Muscle of leg (tissue), 11 donors: ENCODE measurements around the gene SOX30. TPM values are rescaled to one million over a fixed set of nuclear protein-coding genes. Genes with fewer than 3 reads are reported as not detected.
A peak's percentile ranks its signal among the peaks of the same experiment; 100 is the strongest.

ENCODE experiments used
- DNase-seq: peaks from one replicate; pipeline ENCODE4 v3.0.0; 2013
- H3K27ac ChIP-seq: one replicate; pipeline ENCODE4 v1.5.1; 2013; ENCODE audit warnings: mild to moderate bottlenecking, low read length, control low read depth
- H3K27me3 ChIP-seq: one replicate; pipeline ENCODE4 v1.6.1; 2013; ENCODE audit warnings: low read length; ENCODE audit not compliant: control insufficient read depth, insufficient read depth
- H3K36me3 ChIP-seq: one replicate; pipeline ENCODE4 v1.6.1; 2013; ENCODE audit warnings: low read length; ENCODE audit not compliant: control insufficient read depth, insufficient read depth
- H3K4me1 ChIP-seq: one replicate; pipeline ENCODE4 v1.6.1; 2013; ENCODE audit warnings: low read length; ENCODE audit not compliant: control insufficient read depth, insufficient read depth
- H3K4me3 ChIP-seq: one replicate; pipeline ENCODE4 v1.5.1; 2013; ENCODE audit warnings: low read length, control low read depth
- H3K9me3 ChIP-seq: replicated peaks from 2 replicates; pipeline ENCODE4 v1.6.1; 2013; ENCODE audit warnings: low read depth, low read length; ENCODE audit not compliant: control insufficient read depth
- WGBS: methylation state at CpG from one replicate; pipeline ENCODE4 v1.1.5; 2013; ENCODE audit warnings: missing lambda C conversion rate; ENCODE audit not compliant: insufficient coverage; 5-methylcytosine and 5-hydroxymethylcytosine counted together
- polyA plus RNA-seq, 8 donors: library from polyadenylated mRNA; unstranded; fragments of 120-200 nt; gene quantifications; one replicate each; pipeline versions ENCODE4 v1.2.1 to v1.2.3, GENCODE V29; 2013; ENCODE audit warnings: inconsistent platforms in 1 of 8, low replicate concordance in 1 of 8; ENCODE audit not compliant: insufficient read length in 8 of 8, insufficient read depth in 1 of 8
- total RNA-seq: library from RNA; stranded (reverse); fragments of 120-200 nt; gene quantifications from one replicate; pipeline ENCODE4 v1.2.4, GENCODE V29; 2013

Gene SOX30
- total and polyA plus RNA-seq, 9 donors, result 0.09 to 0.64 (median 0.28) TPM

- H3K4me1 ChIP-seq, result no peaks in the 10 kb centered on the region
- no peaks in the 10 kb centered on the region for H3K9me3 ChIP-seq
- no peak overlapping the region for H3K4me3 ChIP-seq
- no peak overlapping the region for H3K27ac ChIP-seq
- WGBS, result no CpG with 5 or more reads among the region's 2 CpGs
- no peaks in the 10 kb centered on the region for H3K36me3 ChIP-seq
- DNase-seq, result no peak
- no peaks in the 10 kb centered on the region for H3K27me3 ChIP-seq
Observed at GRCh38 chr5:157630341-157630740, 21.9 kb downstream of the SOX30 start.

GRCh38 chr5:157626831-157627230, 25.4 kb downstream of the SOX30 start:
- H3K36me3 ChIP-seq, result no peaks in the 10 kb centered on the region
- WGBS, result 60% methylated on average over 1 of the region's 6 CpGs
- DNase-seq, result no peak
- H3K27me3 ChIP-seq, result no peaks in the 10 kb centered on the region
- H3K27ac ChIP-seq, result no peak overlapping the region
- no peaks in the 10 kb centered on the region for H3K9me3 ChIP-seq
- no peaks in the 10 kb centered on the region for H3K4me1 ChIP-seq
- H3K4me3 ChIP-seq, result no peak overlapping the region

- no peak for DNase-seq
- no peaks in the 10 kb centered on the region for H3K27me3 ChIP-seq
- no peak overlapping the region for H3K27ac ChIP-seq
- H3K4me3 ChIP-seq, result no peak overlapping the region
- no peaks in the 10 kb centered on the region for H3K36me3 ChIP-seq
- peaks cover 4% of the 10 kb centered on the region for H3K4me1 ChIP-seq
- no CpG with 5 or more reads among the region's 2 CpGs for WGBS
- H3K9me3 ChIP-seq, result no peaks in the 10 kb centered on the region
Observed at GRCh38 chr5:157624144-157624543, 28.1 kb downstream of the SOX30 start.

- no peak overlapping the region for H3K4me3 ChIP-seq
- no peaks in the 10 kb centered on the region for H3K36me3 ChIP-seq
- H3K27me3 ChIP-seq, result no peaks in the 10 kb centered on the region
- H3K27ac ChIP-seq, result no peak overlapping the region
- H3K4me1 ChIP-seq, result peaks cover 6% of the 10 kb centered on the region
- DNase-seq, result peak; percentile 54
- no peaks in the 10 kb centered on the region for H3K9me3 ChIP-seq
Observed at GRCh38 chr5:157620776-157621175, 31.5 kb downstream of the SOX30 start.

- H3K4me1 ChIP-seq, result peaks cover 9% of the 10 kb centered on the region
- H3K4me3 ChIP-seq, result no peak overlapping the region
- 90% methylated on average over 2 of the region's 8 CpGs for WGBS
- H3K9me3 ChIP-seq, result no peaks in the 10 kb centered on the region
- H3K27me3 ChIP-seq, result no peaks in the 10 kb centered on the region
- no peak overlapping the region for H3K27ac ChIP-seq
- no peak for DNase-seq
- no peaks in the 10 kb centered on the region for H3K36me3 ChIP-seq
Observed at GRCh38 chr5:157618191-157618765, 34.0 kb downstream of the SOX30 start.

- H3K4me3 ChIP-seq, result no peak overlapping the region
- H3K27ac ChIP-seq, result no peak overlapping the region
- no peak for DNase-seq
- H3K4me1 ChIP-seq, result peaks cover 20% of the 10 kb centered on the region
- H3K9me3 ChIP-seq, result no peaks in the 10 kb centered on the region
- H3K27me3 ChIP-seq, result no peaks in the 10 kb centered on the region
- no peaks in the 10 kb centered on the region for H3K36me3 ChIP-seq
- no CpG with 5 or more reads among the region's 4 CpGs for WGBS
Observed at GRCh38 chr5:157616785-157617184, 35.5 kb downstream of the SOX30 start.

GRCh38 chr5:157613385-157614245, 38.6 kb downstream of the SOX30 start:
- Histone ChIP-seq H3K27me3 (no peaks in the 10 kb centered on the region), H3K36me3 (no peaks in the 10 kb centered on the region), H3K27ac (no peak overlapping the region), H3K4me3 (no peak overlapping the region), H3K9me3 (no peaks in the 10 kb centered on the region), H3K4me1 (peaks cover 26% of the 10 kb centered on the region)
- WGBS, result 71% methylated on average over 8 of the region's 11 CpGs
- no peak for DNase-seq

GRCh38 chr5:157612581-157612980, 39.7 kb downstream of the SOX30 start:
- H3K4me1 ChIP-seq, result peaks cover 26% of the 10 kb centered on the region
- H3K4me3 ChIP-seq, result no peak overlapping the region
- WGBS, result 78% methylated on average over 3 of the region's 5 CpGs
- no peak for DNase-seq
- H3K27ac ChIP-seq, result peak overlapping the region; percentile 91
- H3K9me3 ChIP-seq, result no peaks in the 10 kb centered on the region
- H3K36me3 ChIP-seq, result no peaks in the 10 kb centered on the region
- no peaks in the 10 kb centered on the region for H3K27me3 ChIP-seq

GRCh38 chr5:157611571-157612476, 40.4 kb downstream of the SOX30 start:
- H3K4me1 ChIP-seq, result peaks cover 26% of the 10 kb centered on the region
- no peaks in the 10 kb centered on the region for H3K27me3 ChIP-seq
- H3K36me3 ChIP-seq, result no peaks in the 10 kb centered on the region
- 59% methylated on average over 4 of the region's 10 CpGs for WGBS
- DNase-seq, result peak; percentile 83
- no peak overlapping the region for H3K4me3 ChIP-seq
- peak overlapping the region; percentile 91 for H3K27ac ChIP-seq
- no peaks in the 10 kb centered on the region for H3K9me3 ChIP-seq

GRCh38 chr5:157610990-157611389, 41.2 kb downstream of the SOX30 start:
- no peak overlapping the region for H3K4me3 ChIP-seq
- WGBS, result 40% methylated on average over 1 of the region's 5 CpGs
- no peaks in the 10 kb centered on the region for H3K27me3 ChIP-seq
- peaks cover 26% of the 10 kb centered on the region for H3K4me1 ChIP-seq
- H3K27ac ChIP-seq, result peak overlapping the region; percentile 91
- H3K36me3 ChIP-seq, result no peaks in the 10 kb centered on the region
- no peak for DNase-seq
- H3K9me3 ChIP-seq, result no peaks in the 10 kb centered on the region
